Uterus (tissue), 2 donors: ENCODE results near the gene SLC9A5.

ENCODE experiments used
- POLR2A ChIP-seq, 2 donors: fragments of 450-650 bp; IDR thresholded peaks; one replicate each; pipeline ENCODE4 v1.6.1; 2016; ENCODE audit warnings: antibody characterized with exemption in 2 of 2, mild to moderate bottlenecking in 1 of 2, moderate library complexity in 1 of 2
- TF ChIP-seq, protein P1 (sequence below), 4 experiments: fragments of 200-600 bp in 2 of 4; fragments of 450-650 bp in 2 of 4; sonication (generic) in 2 of 4; IDR thresholded peaks; one replicate each; pipeline ENCODE4 v1.5.1; 2016 to 2019; ENCODE audit warnings: antibody characterized with exemption in 4 of 4, mild to moderate bottlenecking in 2 of 4, moderate library complexity in 1 of 4

DNA sequence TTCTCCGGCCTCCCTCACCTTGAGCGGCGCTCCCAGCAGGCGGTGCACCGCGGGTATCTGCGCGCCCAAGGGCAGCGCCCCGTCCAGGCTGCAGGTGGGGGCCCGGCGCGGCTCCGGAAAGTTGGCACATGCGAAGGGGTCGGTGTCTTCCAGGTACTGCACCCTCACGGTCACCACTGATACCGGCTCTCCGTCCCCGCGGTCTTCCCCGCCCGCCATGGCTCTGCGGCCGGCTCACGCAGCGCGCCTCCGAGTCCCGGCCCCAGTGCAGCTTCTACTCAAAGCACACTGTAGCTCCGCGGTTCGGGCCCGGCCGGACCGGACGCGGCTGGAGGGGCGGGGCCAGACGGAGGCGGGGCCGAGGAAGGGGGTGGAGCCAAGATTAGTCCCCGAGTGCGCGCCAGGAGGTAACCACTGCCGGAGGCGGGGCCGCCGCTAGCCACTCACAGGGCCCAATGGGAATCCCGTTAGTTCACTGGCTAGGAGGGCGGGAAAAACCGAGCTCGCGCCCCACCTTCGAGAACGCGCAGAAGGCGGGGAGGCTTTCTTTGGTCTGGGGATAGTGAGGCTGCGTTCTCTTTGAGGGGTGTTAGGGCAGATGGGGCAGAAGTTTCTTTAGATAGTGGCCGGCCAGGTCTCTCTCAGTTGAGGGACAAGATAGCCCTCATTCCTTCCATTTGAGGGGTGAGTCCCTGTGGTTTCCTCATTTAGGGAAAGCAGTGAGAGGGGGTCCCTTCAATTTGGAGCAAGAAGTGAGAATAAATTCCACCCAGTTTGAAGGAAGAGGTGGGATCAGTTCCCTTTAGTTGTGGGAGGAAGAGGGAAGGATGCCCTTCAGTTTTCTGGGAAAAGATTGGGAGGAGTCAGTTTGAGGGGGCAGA, 1.3 kb upstream of the SLC9A5 start, which contains the start of gene FHOD1:
- peak; percentile 76 to 84 for TF ChIP-seq POLR2A (IDR thresholded peaks at IDR 0.05)
- TF ChIP-seq, protein P1, sequence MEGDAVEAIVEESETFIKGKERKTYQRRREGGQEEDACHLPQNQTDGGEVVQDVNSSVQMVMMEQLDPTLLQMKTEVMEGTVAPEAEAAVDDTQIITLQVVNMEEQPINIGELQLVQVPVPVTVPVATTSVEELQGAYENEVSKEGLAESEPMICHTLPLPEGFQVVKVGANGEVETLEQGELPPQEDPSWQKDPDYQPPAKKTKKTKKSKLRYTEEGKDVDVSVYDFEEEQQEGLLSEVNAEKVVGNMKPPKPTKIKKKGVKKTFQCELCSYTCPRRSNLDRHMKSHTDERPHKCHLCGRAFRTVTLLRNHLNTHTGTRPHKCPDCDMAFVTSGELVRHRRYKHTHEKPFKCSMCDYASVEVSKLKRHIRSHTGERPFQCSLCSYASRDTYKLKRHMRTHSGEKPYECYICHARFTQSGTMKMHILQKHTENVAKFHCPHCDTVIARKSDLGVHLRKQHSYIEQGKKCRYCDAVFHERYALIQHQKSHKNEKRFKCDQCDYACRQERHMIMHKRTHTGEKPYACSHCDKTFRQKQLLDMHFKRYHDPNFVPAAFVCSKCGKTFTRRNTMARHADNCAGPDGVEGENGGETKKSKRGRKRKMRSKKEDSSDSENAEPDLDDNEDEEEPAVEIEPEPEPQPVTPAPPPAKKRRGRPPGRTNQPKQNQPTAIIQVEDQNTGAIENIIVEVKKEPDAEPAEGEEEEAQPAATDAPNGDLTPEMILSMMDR (IDR thresholded peaks at IDR 0.05), result no peak
